Erythroblast (primary cell): ENCODE results near the gene NKPD1.

Source experiments
- GATA1 ChIP-seq: IDR thresholded peaks from 2 replicates; pipeline ENCODE4 v1.6.1; 2011; ENCODE audit warnings: low read depth, mild to moderate bottlenecking, control low read depth, low read length, moderate library complexity
- POLR2A ChIP-seq: IDR thresholded peaks from 2 replicates; pipeline ENCODE4 v1.6.1; 2011; ENCODE audit warnings: mild to moderate bottlenecking, low read length

GRCh38 chr19:45119582-45119981 lies 41.2 kb downstream of the NKPD1 start:
- no peak for TF ChIP-seq POLR2A
- TF ChIP-seq GATA1, result no peak
